KBM-7 (cell line): ENCODE measurements around the gene ZBTB32.

Source experiments
- DNase-seq: peaks from one replicate; pipeline ENCODE4 v3.0.0-alpha.2; 2015
- in situ Hi-C: fragments of 300-500 bp; cut with MboI; formaldehyde crosslinking; loops from 2 replicates; pipeline ENCODE4 v1.14.3; 2020; ENCODE audit warnings: low sequenced_read_pairs, low pct_unique_long_range_greater_than_20kb, mixed read lengths

ZBTB32 gene

GRCh38 chr19:35731779-35732405, 27.5 kb downstream of the ZBTB32 start:
- no peak for DNase-seq
- in situ Hi-C loops, result no loop called here

GRCh38 chr19:35732540-35733179, 28.3 kb downstream of the ZBTB32 start:
- no peak for DNase-seq
- in situ Hi-C loops, result no loop called here

GRCh38 chr19:35733180-35734125, 29.1 kb downstream of the ZBTB32 start:
- in situ Hi-C loops, result no loop called here
- no peak for DNase-seq

GRCh38 chr19:35734273-35734672, 29.9 kb downstream of the ZBTB32 start:
- in situ Hi-C loops, result no loop called here
- DNase-seq, result no peak

GRCh38 chr19:35734889-35735288, 30.5 kb downstream of the ZBTB32 start:
- in situ Hi-C loops, result no loop called here
- DNase-seq, result no peak

- DNase-seq, result no peak
- in situ Hi-C loops, result no loop called here
Observed at GRCh38 chr19:35736913-35737886, 32.8 kb downstream of the ZBTB32 start.

- in situ Hi-C loops, result no loop called here
- DNase-seq, result no peak
Observed at GRCh38 chr19:35738021-35738886, 33.9 kb downstream of the ZBTB32 start.

GRCh38 chr19:35738887-35739229, 34.5 kb downstream of the ZBTB32 start:
- in situ Hi-C loops, result no loop called here
- no peak for DNase-seq

GRCh38 chr19:35739275-35740107, 35.1 kb downstream of the ZBTB32 start:
- in situ Hi-C loops, result no loop called here
- no peak for DNase-seq

GRCh38 chr19:35740108-35740422, 35.7 kb downstream of the ZBTB32 start:
- no peak for DNase-seq
- in situ Hi-C loops, result no loop called here

- in situ Hi-C loops, result no loop called here
- DNase-seq, result peak; percentile 98
Observed at GRCh38 chr19:35740423-35741202, 36.3 kb downstream of the ZBTB32 start.

GRCh38 chr19:35741203-35741515, 36.8 kb downstream of the ZBTB32 start:
- in situ Hi-C loops, result no loop called here
- no peak for DNase-seq

GRCh38 chr19:35742121-35742724, 37.9 kb downstream of the ZBTB32 start, which contains the start of gene IGFLR1:
TSS of gene IGFLR1 (minus strand) at chr19:35742452. CDS start at chr19:35741180, 1,272 bp downstream.
- peak; percentile 72 for DNase-seq
- in situ Hi-C loops, result no loop called here

- DNase-seq, result no peak
- in situ Hi-C loops, result no loop called here
Observed at GRCh38 chr19:35743640-35744429, 39.5 kb downstream of the ZBTB32 start.

- peak; percentile 97 for DNase-seq
- in situ Hi-C loops, result no loop called here
Observed at GRCh38 chr19:35744430-35745327, 40.3 kb downstream of the ZBTB32 start.
